ENCODE results near the gene GNAQ.

Gene GNAQ

GRCh38 chr9:77843871-77844155, 187.8 kb downstream of the GNAQ start:
- DNase-seq (ENCODE audit: low read depth), result no peak

- no peak for DNase-seq (ENCODE audit: low read depth)
Observed at GRCh38 chr9:77843076-77843870, 188.3 kb downstream of the GNAQ start.

- no peak for DNase-seq (ENCODE audit: low read depth)
Observed at GRCh38 chr9:77841739-77842386, 189.7 kb downstream of the GNAQ start.

- DNase-seq (ENCODE audit: low read depth), result no peak
Observed at GRCh38 chr9:77839459-77840140, 192.0 kb downstream of the GNAQ start.

GRCh38 chr9:77838986-77839385, 192.6 kb downstream of the GNAQ start:
- no peak for DNase-seq (ENCODE audit: low read depth)

GRCh38 chr9:77834898-77835488, 196.6 kb downstream of the GNAQ start:
- DNase-seq (ENCODE audit: low read depth), result no peak

- no peak for DNase-seq (ENCODE audit: low read depth)
Observed at GRCh38 chr9:77833561-77834429, 197.8 kb downstream of the GNAQ start.

- DNase-seq (ENCODE audit: low read depth), result no peak
Observed at GRCh38 chr9:77832639-77833038, 199.0 kb downstream of the GNAQ start.

- no peak for DNase-seq (ENCODE audit: low read depth)
Observed at GRCh38 chr9:77831781-77832180, 199.8 kb downstream of the GNAQ start.

GRCh38 chr9:77830618-77831285, 200.9 kb downstream of the GNAQ start:
- DNase-seq (ENCODE audit: low read depth), result no peak

GRCh38 chr9:77829420-77829819, 202.2 kb downstream of the GNAQ start:
- no peak for DNase-seq (ENCODE audit: low read depth)

- no peak for DNase-seq (ENCODE audit: low read depth)
Observed at GRCh38 chr9:77827104-77827784, 204.4 kb downstream of the GNAQ start.

GRCh38 chr9:77826621-77827020, 205.0 kb downstream of the GNAQ start:
- no peak for DNase-seq (ENCODE audit: low read depth)

GRCh38 chr9:77826116-77826515, 205.5 kb downstream of the GNAQ start:
- no peak for DNase-seq (ENCODE audit: low read depth)

GRCh38 chr9:77825361-77825760, 206.2 kb downstream of the GNAQ start:
- no peak for DNase-seq (ENCODE audit: low read depth)

GRCh38 chr9:77820293-77820954, 211.2 kb downstream of the GNAQ start:
- no peak for DNase-seq (ENCODE audit: low read depth)

GRCh38 chr9:77819657-77820056, 212.0 kb downstream of the GNAQ start:
- no peak for DNase-seq (ENCODE audit: low read depth)

- no peak for DNase-seq (ENCODE audit: low read depth)
Observed at GRCh38 chr9:77817590-77818311, 213.9 kb downstream of the GNAQ start.

- no peak for DNase-seq (ENCODE audit: low read depth)
Observed at GRCh38 chr9:77816641-77817341, 214.8 kb downstream of the GNAQ start.
